OCI-LY7 (cell line): Measurements from ENCODE around the gene RPL22. TPM values are rescaled to one million over a fixed set of nuclear protein-coding genes. Genes with fewer than 3 reads are reported as not detected.

Source experiments
- BruUV-seq: library from RNA; stranded (reverse); fragments of 400-500 nt; replicated peaks from 2 replicates; lab custom pipeline; 2021; lab: Mats Ljungman, UMichigan
- CTCF ChIA-PET: fragments of 300-600 bp; sonication (Branson Sonifier 250); formaldehyde crosslinking; loops from one replicate; lab custom pipeline; 2022; ENCODE audit warnings: antibody characterized with exemption; ENCODE audit not compliant: unreplicated experiment; lab: Charles Lee
- POLR2A ChIA-PET: fragments of 300-600 bp; sonication (Branson Sonifier 250); formaldehyde crosslinking; loops from one replicate; lab custom pipeline; 2022; ENCODE audit warnings: antibody characterized with exemption; lab: Charles Lee
- DNase-seq: peaks from one replicate; pipeline ENCODE4 v3.0.0-alpha.2; 2015; ENCODE audit warnings: low spot score
- H2AFZ ChIP-seq: fragments of 200-600 bp; sonication (generic), shearing (Covaris generic); 2 replicates; pipeline ENCODE4 v1.6.1; 2014; ENCODE audit warnings: mild to moderate bottlenecking, antibody characterized with exemption, low read length, moderate library complexity
- H3K27ac ChIP-seq: fragments of 200-600 bp; sonication (generic); 2 replicates; pipeline ENCODE4 v1.5.1; 2014; ENCODE audit warnings: mixed run types, low read depth, mild to moderate bottlenecking, moderate library complexity, low read length, inconsistent platforms; ENCODE audit not compliant: poor library complexity, severe bottlenecking
- H3K36me3 ChIP-seq: fragments of 200-600 bp; sonication (generic); 2 replicates; pipeline ENCODE4 v1.6.1; 2014; ENCODE audit warnings: mild to moderate bottlenecking, antibody characterized with exemption, low read length, moderate library complexity, mixed read lengths; ENCODE audit not compliant: insufficient read depth
- H3K4me1 ChIP-seq: fragments of 200-600 bp; sonication (generic); 2 replicates; pipeline ENCODE4 v1.5.1; 2014; ENCODE audit warnings: mild to moderate bottlenecking, low read length; ENCODE audit not compliant: insufficient read depth, poor library complexity, severe bottlenecking
- H3K4me2 ChIP-seq: fragments of 200-600 bp; sonication (generic); 2 replicates; pipeline ENCODE4 v1.6.1; 2014; ENCODE audit warnings: mild to moderate bottlenecking, low read length
- H3K4me3 ChIP-seq: fragments of 200-600 bp; sonication (generic); 2 replicates; pipeline ENCODE4 v1.5.1; 2014; ENCODE audit warnings: mild to moderate bottlenecking, low read depth, low read length; ENCODE audit not compliant: poor library complexity, severe bottlenecking
- H3K79me2 ChIP-seq: fragments of 200-600 bp; sonication (generic); 2 replicates; pipeline ENCODE4 v1.6.1; 2016; ENCODE audit warnings: low read depth, mild to moderate bottlenecking, low read length, moderate library complexity, mixed read lengths; ENCODE audit not compliant: insufficient read depth
- H3K9me2 ChIP-seq: fragments of 200-600 bp; sonication (generic); 2 replicates; pipeline ENCODE4 v1.6.1; 2016; ENCODE audit warnings: mild to moderate bottlenecking, low read length, mixed read lengths; ENCODE audit not compliant: insufficient read depth
- H3K9me3 ChIP-seq: fragments of 200-600 bp; sonication (generic); 2 replicates; pipeline ENCODE4 v1.6.1; 2014; ENCODE audit warnings: mild to moderate bottlenecking, mixed run types, low read length, mixed read lengths
- H4K20me1 ChIP-seq: fragments of 200-600 bp; sonication (generic); 2 replicates; pipeline ENCODE4 v1.6.1; 2014; ENCODE audit warnings: mild to moderate bottlenecking, antibody characterized with exemption, low read length, moderate library complexity, mixed read lengths; ENCODE audit not compliant: insufficient read depth
- CTCF ChIP-seq: fragments of 200-600 bp; sonication (generic); conservative IDR thresholded peaks from 2 replicates; pipeline ENCODE4 v1.5.1; 2014; ENCODE audit warnings: mild to moderate bottlenecking, antibody characterized with exemption, low read length, moderate library complexity, mixed read lengths
- EZH2phosphoT487 ChIP-seq: fragments of 200-600 bp; sonication (generic); IDR thresholded peaks from 2 replicates; pipeline ENCODE4 v1.6.1; 2018; ENCODE audit warnings: low read depth, borderline replicate concordance, mild to moderate bottlenecking, mixed run types, antibody characterized with exemption, low read length, moderate library complexity, mixed read lengths
- intact Hi-C: fragments of 100-400 bp; cut with micrococcal nuclease; formaldehyde crosslinking; loops from one replicate; pipeline ENCODE4 v1.10.0; 2022; ENCODE audit not compliant: unreplicated experiment
- total RNA-seq, 2 experiments: library from RNA; depleted of rRNA in 1 of 2; stranded (reverse); fragments of >200 nt in 1 of 2; shearing (Covaris generic) in 1 of 2; gene quantifications; 2 replicates each; pipeline ENCODE4 v1.2.3, GENCODE V29; 2014 to 2022

RPL22 gene
- total RNA-seq, 2 experiments from 2014 or later, result 249 to 589 TPM

- POLR2A ChIA-PET, result no interaction called here
- Histone ChIP-seq H3K4me1 (no peaks in the 10 kb centered on the region), H3K4me2 (no peak overlapping the region), H3K9me2 (no peaks in the 10 kb centered on the region), H2AFZ (no peak overlapping the region), H3K9me3 (no peaks in the 10 kb centered on the region), H4K20me1 (no peaks in the 10 kb centered on the region), H3K36me3 (no peaks in the 10 kb centered on the region), H3K79me2 (no peaks in the 10 kb centered on the region), H3K4me3 (no peak overlapping the region), H3K27ac (no peak overlapping the region)
- no peak for TF ChIP-seq CTCF
- TF ChIP-seq EZH2phosphoT487, result no peak
- no TSS peak for BruUV-seq
- CTCF ChIA-PET, result no interaction called here
- intact Hi-C loops, result no loop called here
- DNase-seq, result no peak
Observed at GRCh38 chr1:6144647-6145395, 54.6 kb downstream of the RPL22 start.

- no peaks in the 10 kb centered on the region for H3K36me3 ChIP-seq
- H3K27ac ChIP-seq, result no peak overlapping the region
- H3K9me2 ChIP-seq, result no peaks in the 10 kb centered on the region
- no peaks in the 10 kb centered on the region for H3K9me3 ChIP-seq
- no TSS peak for BruUV-seq
- no peak overlapping the region for H3K4me2 ChIP-seq
- H3K4me1 ChIP-seq, result no peaks in the 10 kb centered on the region
- no peak overlapping the region for H3K4me3 ChIP-seq
- H2AFZ ChIP-seq, result no peak overlapping the region
- H4K20me1 ChIP-seq, result no peaks in the 10 kb centered on the region
- DNase-seq, result no peak
- no peaks in the 10 kb centered on the region for H3K79me2 ChIP-seq
- POLR2A ChIA-PET, result no interaction called here
- CTCF ChIA-PET, result no interaction called here
- no peak for TF ChIP-seq CTCF
- no peak for TF ChIP-seq EZH2phosphoT487
- intact Hi-C loops, result no loop called here
Observed at GRCh38 chr1:6144175-6144574, 55.2 kb downstream of the RPL22 start.

DNA sequence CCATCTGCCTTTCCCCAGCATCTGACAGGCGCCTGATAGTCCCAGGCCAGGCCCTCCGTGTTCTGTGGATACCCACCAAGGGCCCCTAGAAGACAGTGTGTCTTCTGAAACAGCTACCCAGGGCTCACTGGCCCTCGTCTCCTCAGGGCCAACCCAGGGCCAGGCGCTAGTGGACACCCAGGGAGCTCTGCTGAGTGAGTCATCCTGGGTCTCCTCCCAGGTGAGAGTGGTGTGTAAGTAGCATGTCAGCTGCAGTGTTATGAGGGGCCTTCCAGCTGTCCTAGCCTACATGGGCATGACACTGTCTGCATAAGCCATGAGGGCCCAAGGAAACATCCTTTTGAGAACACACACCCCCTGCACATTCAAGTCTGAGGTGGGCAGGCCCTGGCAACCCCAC, 56.0 kb downstream of the RPL22 start:
- Histone ChIP-seq H3K36me3 (no peaks in the 10 kb centered on the region), H3K4me1 (no peaks in the 10 kb centered on the region), H3K4me2 (no peak overlapping the region), H3K9me2 (no peaks in the 10 kb centered on the region), H2AFZ (no peak overlapping the region), H4K20me1 (no peaks in the 10 kb centered on the region), H3K79me2 (no peaks in the 10 kb centered on the region), H3K4me3 (no peak overlapping the region), H3K9me3 (no peaks in the 10 kb centered on the region), H3K27ac (no peak overlapping the region)
- intact Hi-C loops, result no loop called here
- ChIA-PET POLR2A (no interaction called here), CTCF (no interaction called here)
- TF ChIP-seq EZH2phosphoT487 (no peak), CTCF (no peak)
- no TSS peak for BruUV-seq
- no peak for DNase-seq
